GM12878 (cell line): Measurements from ENCODE around the gene UBAC2. TPM values are rescaled to one million over a fixed set of nuclear protein-coding genes. Genes with fewer than 3 reads are reported as not detected.
A peak's percentile ranks its signal among the peaks of the same experiment; 100 is the strongest.

Source experiments
- CHD2 ChIP-seq: IDR thresholded peaks from 2 replicates; pipeline ENCODE4 v1.6.1; 2011; ENCODE audit warnings: low read depth, low read length, improper control_type of control experiment, borderline replicate concordance
- ETV6 ChIP-seq, 2 experiments: fragments of 450-650 bp in 1 of 2; IDR thresholded peaks in 1 of 2; conservative IDR thresholded peaks in 1 of 2; 2 replicates each; pipeline ENCODE4 v1.6.1; 2014; ENCODE audit warnings: antibody characterized with exemption in 1 of 2, borderline replicate concordance in 1 of 2, low read depth in 1 of 2, mild to moderate bottlenecking in 1 of 2, moderate library complexity in 1 of 2
- FOXK2 ChIP-seq: fragments of 450-650 bp; IDR thresholded peaks from 2 replicates; pipeline ENCODE4 v1.6.1; 2017; ENCODE audit warnings: mild to moderate bottlenecking, moderate library complexity
- GABPA ChIP-seq: IDR thresholded peaks from 2 replicates; pipeline ENCODE4 v1.6.1; 2014; ENCODE audit warnings: antibody characterized with exemption, low read depth, mild to moderate bottlenecking, inconsistent platforms
- GATAD2B ChIP-seq: fragments of 450-650 bp; conservative IDR thresholded peaks from 2 replicates; pipeline ENCODE4 v1.6.1; 2017; ENCODE audit warnings: low read depth, mild to moderate bottlenecking, moderate library complexity
- KDM1A ChIP-seq: fragments of 200-600 bp; sonication (generic); IDR thresholded peaks from 2 replicates; pipeline ENCODE4 v1.6.1; 2016; ENCODE audit warnings: borderline replicate concordance
- MYB ChIP-seq: fragments of 150-350 bp; IDR thresholded peaks from 2 replicates; pipeline ENCODE4 v1.6.1; 2014; ENCODE audit warnings: mild to moderate bottlenecking, low read depth, low read length, borderline replicate concordance
- POLR2AphosphoS2 ChIP-seq: IDR thresholded peaks from 2 replicates; pipeline ENCODE4 v1.6.1; 2011; ENCODE audit warnings: low read depth, mild to moderate bottlenecking, low read length, improper control_type of control experiment, moderate library complexity
- TAF1 ChIP-seq: IDR thresholded peaks from 2 replicates; pipeline ENCODE4 v1.6.1; 2011; ENCODE audit warnings: mild to moderate bottlenecking, low read depth, low read length, borderline replicate concordance
- polyA plus RNA-seq, 11 experiments: library from polyadenylated mRNA; depleted of rRNA in 4 of 11; unstranded in 6 of 11; stranded (reverse) in 5 of 11; fragments of >200 nt; fragmentation: Nextera tagmentation in 4 of 11; fragmentation: Illumina TruSeq in 1 of 11; extraction: Ambion mirVana in 4 of 11; extraction: Trizol in 1 of 11; gene quantifications; 1 replicate in 1 of 11; 2 replicates in 10 of 11; pipeline versions ENCODE4 v1.2.1 to v1.2.3, GENCODE V29; 2011 to 2016; ENCODE audit warnings: inconsistent platforms in 2 of 11, missing spikeins in 2 of 11, low read depth in 1 of 11
- total RNA-seq, 4 experiments: library from RNA; depleted of rRNA in 3 of 4; stranded (reverse); fragments of >200 nt in 3 of 4; fragmentation: Illumina TruSeq in 1 of 4; extraction: Trizol in 1 of 4; gene quantifications; 2 replicates each; pipeline versions ENCODE4 v1.2.1 to v1.2.3, GENCODE V29; 2013 to 2021
- TF ChIP-seq, protein P1 (sequence below): fragments of 450-650 bp; IDR thresholded peaks from 2 replicates; pipeline ENCODE4 v1.6.1; 2018; ENCODE audit warnings: mild to moderate bottlenecking, low read depth, moderate library complexity; ENCODE audit not compliant: partially characterized antibody
- TF ChIP-seq, protein P2 (sequence below): fragments of 150-350 bp; IDR thresholded peaks from 2 replicates; pipeline ENCODE4 v1.6.1; 2016; ENCODE audit warnings: low read depth, low read length
- TF ChIP-seq, protein P3 (sequence below): fragments of 450-650 bp; IDR thresholded peaks from 2 replicates; pipeline ENCODE4 v1.6.1; 2017; ENCODE audit warnings: low read depth, mild to moderate bottlenecking, moderate library complexity
- TF ChIP-seq, protein P4 (sequence below): fragments of 450-650 bp; IDR thresholded peaks from 2 replicates; pipeline ENCODE4 v1.6.1; 2017; ENCODE audit warnings: mild to moderate bottlenecking, moderate library complexity
- TF ChIP-seq, protein P5 (sequence below): fragments of 450-650 bp; IDR thresholded peaks from 2 replicates; pipeline ENCODE4 v1.6.1; 2017; ENCODE audit warnings: antibody characterized with exemption, mild to moderate bottlenecking, moderate library complexity

Gene UBAC2
- total and polyA plus RNA-seq, 10 of the 15 experiments (the other 5 are each of a cell fraction or from before 2014, with no cell fraction given): 3.0 to 54.6 (median 17.4) TPM

DNA sequence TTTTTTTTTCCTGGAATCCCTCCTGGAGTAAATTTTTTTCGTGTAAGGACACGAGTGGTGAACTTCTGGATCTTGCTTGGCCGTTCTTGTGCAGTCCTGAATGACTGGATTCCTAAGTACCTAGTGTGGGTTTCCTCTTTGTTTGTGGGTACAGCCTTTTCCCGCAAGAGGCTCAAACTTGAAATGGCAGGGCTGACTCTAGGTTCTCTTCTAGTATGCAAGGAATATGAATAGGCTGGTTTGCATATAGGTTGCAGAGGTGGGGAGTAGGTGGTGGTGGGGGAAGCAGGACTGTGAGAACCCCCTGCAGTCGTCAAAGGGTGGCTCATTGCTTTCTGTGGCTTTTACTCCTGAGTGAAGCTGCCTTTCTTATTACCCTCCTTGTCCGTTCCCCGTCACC lies 13.6 kb downstream of the UBAC2 start (continued):
- TF ChIP-seq, protein P1, sequence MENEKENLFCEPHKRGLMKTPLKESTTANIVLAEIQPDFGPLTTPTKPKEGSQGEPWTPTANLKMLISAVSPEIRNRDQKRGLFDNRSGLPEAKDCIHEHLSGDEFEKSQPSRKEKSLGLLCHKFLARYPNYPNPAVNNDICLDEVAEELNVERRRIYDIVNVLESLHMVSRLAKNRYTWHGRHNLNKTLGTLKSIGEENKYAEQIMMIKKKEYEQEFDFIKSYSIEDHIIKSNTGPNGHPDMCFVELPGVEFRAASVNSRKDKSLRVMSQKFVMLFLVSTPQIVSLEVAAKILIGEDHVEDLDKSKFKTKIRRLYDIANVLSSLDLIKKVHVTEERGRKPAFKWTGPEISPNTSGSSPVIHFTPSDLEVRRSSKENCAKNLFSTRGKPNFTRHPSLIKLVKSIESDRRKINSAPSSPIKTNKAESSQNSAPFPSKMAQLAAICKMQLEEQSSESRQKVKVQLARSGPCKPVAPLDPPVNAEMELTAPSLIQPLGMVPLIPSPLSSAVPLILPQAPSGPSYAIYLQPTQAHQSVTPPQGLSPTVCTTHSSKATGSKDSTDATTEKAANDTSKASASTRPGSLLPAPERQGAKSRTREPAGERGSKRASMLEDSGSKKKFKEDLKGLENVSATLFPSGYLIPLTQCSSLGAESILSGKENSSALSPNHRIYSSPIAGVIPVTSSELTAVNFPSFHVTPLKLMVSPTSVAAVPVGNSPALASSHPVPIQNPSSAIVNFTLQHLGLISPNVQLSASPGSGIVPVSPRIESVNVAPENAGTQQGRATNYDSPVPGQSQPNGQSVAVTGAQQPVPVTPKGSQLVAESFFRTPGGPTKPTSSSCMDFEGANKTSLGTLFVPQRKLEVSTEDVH: no peak
- TF ChIP-seq KDM1A (no peak), ETV6 (conservative IDR thresholded peaks at IDR 0.05 in 1 of 2, IDR thresholded peaks at IDR 0.05 in 1 of 2; ENCODE audit: borderline replicate concordance in 1 of 2, low read depth in 1 of 2) (no peak), MYB (no peak), CHD2 (no peak), POLR2AphosphoS2 (no peak), GABPA (no peak), TAF1 (0 out of 2 replicates have a peak, but pooled peaks have one; percentile 16), GATAD2B (no peak), FOXK2 (no peak)
- TF ChIP-seq, protein P2, sequence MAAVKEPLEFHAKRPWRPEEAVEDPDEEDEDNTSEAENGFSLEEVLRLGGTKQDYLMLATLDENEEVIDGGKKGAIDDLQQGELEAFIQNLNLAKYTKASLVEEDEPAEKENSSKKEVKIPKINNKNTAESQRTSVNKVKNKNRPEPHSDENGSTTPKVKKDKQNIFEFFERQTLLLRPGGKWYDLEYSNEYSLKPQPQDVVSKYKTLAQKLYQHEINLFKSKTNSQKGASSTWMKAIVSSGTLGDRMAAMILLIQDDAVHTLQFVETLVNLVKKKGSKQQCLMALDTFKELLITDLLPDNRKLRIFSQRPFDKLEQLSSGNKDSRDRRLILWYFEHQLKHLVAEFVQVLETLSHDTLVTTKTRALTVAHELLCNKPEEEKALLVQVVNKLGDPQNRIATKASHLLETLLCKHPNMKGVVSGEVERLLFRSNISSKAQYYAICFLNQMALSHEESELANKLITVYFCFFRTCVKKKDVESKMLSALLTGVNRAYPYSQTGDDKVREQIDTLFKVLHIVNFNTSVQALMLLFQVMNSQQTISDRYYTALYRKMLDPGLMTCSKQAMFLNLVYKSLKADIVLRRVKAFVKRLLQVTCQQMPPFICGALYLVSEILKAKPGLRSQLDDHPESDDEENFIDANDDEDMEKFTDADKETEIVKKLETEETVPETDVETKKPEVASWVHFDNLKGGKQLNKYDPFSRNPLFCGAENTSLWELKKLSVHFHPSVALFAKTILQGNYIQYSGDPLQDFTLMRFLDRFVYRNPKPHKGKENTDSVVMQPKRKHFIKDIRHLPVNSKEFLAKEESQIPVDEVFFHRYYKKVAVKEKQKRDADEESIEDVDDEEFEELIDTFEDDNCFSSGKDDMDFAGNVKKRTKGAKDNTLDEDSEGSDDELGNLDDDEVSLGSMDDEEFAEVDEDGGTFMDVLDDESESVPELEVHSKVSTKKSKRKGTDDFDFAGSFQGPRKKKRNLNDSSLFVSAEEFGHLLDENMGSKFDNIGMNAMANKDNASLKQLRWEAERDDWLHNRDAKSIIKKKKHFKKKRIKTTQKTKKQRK: no peak
- TF ChIP-seq, protein P3, sequence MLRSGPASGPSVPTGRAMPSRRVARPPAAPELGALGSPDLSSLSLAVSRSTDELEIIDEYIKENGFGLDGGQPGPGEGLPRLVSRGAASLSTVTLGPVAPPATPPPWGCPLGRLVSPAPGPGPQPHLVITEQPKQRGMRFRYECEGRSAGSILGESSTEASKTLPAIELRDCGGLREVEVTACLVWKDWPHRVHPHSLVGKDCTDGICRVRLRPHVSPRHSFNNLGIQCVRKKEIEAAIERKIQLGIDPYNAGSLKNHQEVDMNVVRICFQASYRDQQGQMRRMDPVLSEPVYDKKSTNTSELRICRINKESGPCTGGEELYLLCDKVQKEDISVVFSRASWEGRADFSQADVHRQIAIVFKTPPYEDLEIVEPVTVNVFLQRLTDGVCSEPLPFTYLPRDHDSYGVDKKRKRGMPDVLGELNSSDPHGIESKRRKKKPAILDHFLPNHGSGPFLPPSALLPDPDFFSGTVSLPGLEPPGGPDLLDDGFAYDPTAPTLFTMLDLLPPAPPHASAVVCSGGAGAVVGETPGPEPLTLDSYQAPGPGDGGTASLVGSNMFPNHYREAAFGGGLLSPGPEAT: 0 out of 2 replicates have a peak, but pooled peaks have one; percentile 20
- TF ChIP-seq, protein P4, sequence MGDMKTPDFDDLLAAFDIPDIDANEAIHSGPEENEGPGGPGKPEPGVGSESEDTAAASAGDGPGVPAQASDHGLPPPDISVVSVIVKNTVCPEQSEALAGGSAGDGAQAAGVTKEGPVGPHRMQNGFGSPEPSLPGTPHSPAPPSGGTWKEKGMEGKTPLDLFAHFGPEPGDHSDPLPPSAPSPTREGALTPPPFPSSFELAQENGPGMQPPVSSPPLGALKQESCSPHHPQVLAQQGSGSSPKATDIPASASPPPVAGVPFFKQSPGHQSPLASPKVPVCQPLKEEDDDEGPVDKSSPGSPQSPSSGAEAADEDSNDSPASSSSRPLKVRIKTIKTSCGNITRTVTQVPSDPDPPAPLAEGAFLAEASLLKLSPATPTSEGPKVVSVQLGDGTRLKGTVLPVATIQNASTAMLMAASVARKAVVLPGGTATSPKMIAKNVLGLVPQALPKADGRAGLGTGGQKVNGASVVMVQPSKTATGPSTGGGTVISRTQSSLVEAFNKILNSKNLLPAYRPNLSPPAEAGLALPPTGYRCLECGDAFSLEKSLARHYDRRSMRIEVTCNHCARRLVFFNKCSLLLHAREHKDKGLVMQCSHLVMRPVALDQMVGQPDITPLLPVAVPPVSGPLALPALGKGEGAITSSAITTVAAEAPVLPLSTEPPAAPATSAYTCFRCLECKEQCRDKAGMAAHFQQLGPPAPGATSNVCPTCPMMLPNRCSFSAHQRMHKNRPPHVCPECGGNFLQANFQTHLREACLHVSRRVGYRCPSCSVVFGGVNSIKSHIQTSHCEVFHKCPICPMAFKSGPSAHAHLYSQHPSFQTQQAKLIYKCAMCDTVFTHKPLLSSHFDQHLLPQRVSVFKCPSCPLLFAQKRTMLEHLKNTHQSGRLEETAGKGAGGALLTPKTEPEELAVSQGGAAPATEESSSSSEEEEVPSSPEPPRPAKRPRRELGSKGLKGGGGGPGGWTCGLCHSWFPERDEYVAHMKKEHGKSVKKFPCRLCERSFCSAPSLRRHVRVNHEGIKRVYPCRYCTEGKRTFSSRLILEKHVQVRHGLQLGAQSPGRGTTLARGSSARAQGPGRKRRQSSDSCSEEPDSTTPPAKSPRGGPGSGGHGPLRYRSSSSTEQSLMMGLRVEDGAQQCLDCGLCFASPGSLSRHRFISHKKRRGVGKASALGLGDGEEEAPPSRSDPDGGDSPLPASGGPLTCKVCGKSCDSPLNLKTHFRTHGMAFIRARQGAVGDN: no peak
- TF ChIP-seq, protein P5, sequence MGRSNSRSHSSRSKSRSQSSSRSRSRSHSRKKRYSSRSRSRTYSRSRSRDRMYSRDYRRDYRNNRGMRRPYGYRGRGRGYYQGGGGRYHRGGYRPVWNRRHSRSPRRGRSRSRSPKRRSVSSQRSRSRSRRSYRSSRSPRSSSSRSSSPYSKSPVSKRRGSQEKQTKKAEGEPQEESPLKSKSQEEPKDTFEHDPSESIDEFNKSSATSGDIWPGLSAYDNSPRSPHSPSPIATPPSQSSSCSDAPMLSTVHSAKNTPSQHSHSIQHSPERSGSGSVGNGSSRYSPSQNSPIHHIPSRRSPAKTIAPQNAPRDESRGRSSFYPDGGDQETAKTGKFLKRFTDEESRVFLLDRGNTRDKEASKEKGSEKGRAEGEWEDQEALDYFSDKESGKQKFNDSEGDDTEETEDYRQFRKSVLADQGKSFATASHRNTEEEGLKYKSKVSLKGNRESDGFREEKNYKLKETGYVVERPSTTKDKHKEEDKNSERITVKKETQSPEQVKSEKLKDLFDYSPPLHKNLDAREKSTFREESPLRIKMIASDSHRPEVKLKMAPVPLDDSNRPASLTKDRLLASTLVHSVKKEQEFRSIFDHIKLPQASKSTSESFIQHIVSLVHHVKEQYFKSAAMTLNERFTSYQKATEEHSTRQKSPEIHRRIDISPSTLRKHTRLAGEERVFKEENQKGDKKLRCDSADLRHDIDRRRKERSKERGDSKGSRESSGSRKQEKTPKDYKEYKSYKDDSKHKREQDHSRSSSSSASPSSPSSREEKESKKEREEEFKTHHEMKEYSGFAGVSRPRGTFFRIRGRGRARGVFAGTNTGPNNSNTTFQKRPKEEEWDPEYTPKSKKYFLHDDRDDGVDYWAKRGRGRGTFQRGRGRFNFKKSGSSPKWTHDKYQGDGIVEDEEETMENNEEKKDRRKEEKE: no peak
